Measurements from ENCODE around the gene RFC4.

Gene RFC4

GRCh38 chr3:186785495-186786018 is 20.7 kb downstream of the RFC4 start:
- FAIRE-seq, result no peak

GRCh38 chr3:186784820-186785494 is 21.3 kb downstream of the RFC4 start:
- no peak for FAIRE-seq

GRCh38 chr3:186783731-186784515 is 22.4 kb downstream of the RFC4 start:
- FAIRE-seq, result no peak

- no peak for FAIRE-seq
Observed at GRCh38 chr3:186783058-186783730, 23.1 kb downstream of the RFC4 start, which contains the start of gene EIF4A2. TSS of gene EIF4A2 (plus strand) at chr3:186783577. CDS start at chr3:186783611, 34 bp downstream.

GRCh38 chr3:186782542-186783057 is 23.7 kb downstream of the RFC4 start:
- no peak for FAIRE-seq

- no peak for FAIRE-seq
Observed at GRCh38 chr3:186779204-186779603, 27.1 kb downstream of the RFC4 start.

GRCh38 chr3:186775999-186776398 is 30.3 kb downstream of the RFC4 start:
- FAIRE-seq, result no peak

- no peak for FAIRE-seq
Observed at GRCh38 chr3:186772701-186773417, 33.4 kb downstream of the RFC4 start.

- no peak for FAIRE-seq
Observed at GRCh38 chr3:186772281-186772694, 34.0 kb downstream of the RFC4 start.

- no peak for FAIRE-seq
Observed at GRCh38 chr3:186760897-186761447, 45.3 kb downstream of the RFC4 start.

- FAIRE-seq, result no peak
Observed at GRCh38 chr3:186760141-186760833, 46.0 kb downstream of the RFC4 start.

- FAIRE-seq, result no peak
Observed at GRCh38 chr3:186759231-186759930, 46.9 kb downstream of the RFC4 start.

GRCh38 chr3:186757686-186758220 is 48.5 kb downstream of the RFC4 start:
- no peak for FAIRE-seq

GRCh38 chr3:186757214-186757613 is 49.1 kb downstream of the RFC4 start:
- FAIRE-seq, result no peak

GRCh38 chr3:186754871-186755270 is 51.4 kb downstream of the RFC4 start:
- no peak for FAIRE-seq

- no peak for FAIRE-seq
Observed at GRCh38 chr3:186754006-186754405, 52.3 kb downstream of the RFC4 start.

- no peak for FAIRE-seq
Observed at GRCh38 chr3:186751480-186751879, 54.8 kb downstream of the RFC4 start.

- no peak for FAIRE-seq
Observed at GRCh38 chr3:186750316-186750715, 56.0 kb downstream of the RFC4 start.

- FAIRE-seq, result no peak
Observed at GRCh38 chr3:186746008-186746407, 60.3 kb downstream of the RFC4 start.

- no peak for FAIRE-seq
Observed at GRCh38 chr3:186743666-186744065, 62.6 kb downstream of the RFC4 start.
